ENCODE measurements around the gene LIN52. TPM values are rescaled to one million over a fixed set of nuclear protein-coding genes. Genes with fewer than 3 reads are reported as not detected.

LIN52 gene, protein sequence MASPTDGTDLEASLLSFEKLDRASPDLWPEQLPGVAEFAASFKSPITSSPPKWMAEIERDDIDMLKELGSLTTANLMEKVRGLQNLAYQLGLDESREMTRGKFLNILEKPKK
- 4.9 and 5.0 TPM in 2 replicates for total RNA-seq

GRCh38 chr14:74084277-74085046, at the start of gene LIN52, which contains the start of gene ALDH6A1:
Gene LIN52, plus strand, starts transcription at chr14:74084956. Its CDS starts 19 bp downstream, at chr14:74084975.
Gene ALDH6A1, minus strand, starts transcription at chr14:74084453. Its CDS starts 59 bp downstream, at chr14:74084394.

DNA sequence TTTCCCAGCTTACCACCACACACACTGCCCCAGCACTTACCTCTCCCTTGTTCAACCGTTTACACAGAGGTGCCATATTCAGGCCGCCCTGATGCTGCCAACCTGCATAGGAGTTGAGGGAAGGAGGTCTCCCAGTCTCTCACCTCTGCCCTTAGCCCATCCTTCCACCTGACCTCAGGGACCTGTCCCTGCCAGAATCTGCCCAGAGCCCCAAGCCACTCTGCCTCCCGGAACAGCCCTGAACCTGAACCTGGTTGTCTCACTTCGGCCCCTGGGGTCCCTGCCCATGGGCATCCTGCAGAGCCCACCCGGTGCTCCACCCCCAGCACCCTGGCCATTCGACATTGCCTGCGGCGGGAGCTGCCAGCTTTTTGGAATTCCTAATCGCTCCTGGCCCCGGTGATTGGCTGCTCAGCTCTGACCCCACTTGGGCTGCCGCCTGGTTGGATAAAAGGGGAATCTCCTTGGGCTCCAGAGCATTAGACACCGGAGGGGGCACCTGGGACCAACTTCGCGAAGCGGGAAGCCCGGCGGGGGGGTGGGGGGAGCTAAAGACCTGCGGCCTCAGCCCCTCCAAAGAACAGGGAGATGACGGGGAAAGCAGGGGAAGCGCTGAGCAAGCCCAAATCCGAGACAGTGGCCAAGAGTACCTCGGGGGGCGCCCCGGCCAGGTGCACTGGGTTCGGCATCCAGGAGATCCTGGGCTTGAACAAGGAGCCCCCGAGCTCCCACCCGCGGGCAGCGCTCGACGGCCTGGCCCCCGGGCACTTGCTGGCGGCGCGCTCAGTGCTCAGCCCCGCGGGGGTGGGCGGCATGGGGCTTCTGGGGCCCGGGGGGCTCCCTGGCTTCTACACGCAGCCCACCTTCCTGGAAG, 154.5 kb downstream of the LIN52 start, which contains the start of gene VSX2:
TSS of gene VSX2 (plus strand) at position 476 of the 874 bp plus-strand sequence. CDS start at position 589, 113 bp downstream.

Other genes starting within 250 kb of the LIN52 start
- gene PTGR2, start 233.1 kb upstream of the LIN52 start, total RNA-seq = 5.7 and 5.9 TPM in 2 replicates
- 49.4 and 53.0 TPM in 2 replicates for gene ZNF410, start 198.1 kb upstream of the LIN52 start, total RNA-seq
- gene FAM161B, start 134.9 kb upstream of the LIN52 start, total RNA-seq = 2.4 and 3.3 TPM in 2 replicates
- gene COQ6, start 134.7 kb upstream of the LIN52 start, total RNA-seq = 15.1 and 15.7 TPM in 2 replicates
- 5.2 and 6.5 TPM in 2 replicates for gene ENTPD5, start 65.7 kb upstream of the LIN52 start, total RNA-seq
- gene BBOF1, start 65.6 kb upstream of the LIN52 start, total RNA-seq = 4.6 and 6.9 TPM in 2 replicates
- 35.3 and 36.5 TPM in 2 replicates for gene ALDH6A1, start 503 bp upstream of the LIN52 start, total RNA-seq
- not detected in 2 replicates for gene VSX2, start 154.5 kb downstream of the LIN52 start, total RNA-seq
- gene ABCD4, start 218.0 kb downstream of the LIN52 start, total RNA-seq = 23.2 and 25.2 TPM in 2 replicates

Measured in bronchial smooth muscle cell (primary cell).